ENCODE results near the gene RABIF.

- TF ChIP-seq CTCF (IDR thresholded peaks at IDR 0.05; ENCODE audit: insufficient read depth, low read depth, low read length) (no peak), EZH2 (IDR thresholded peaks at IDR 0.05; ENCODE audit: insufficient read depth, low read length) (no peak)
Measured at GRCh38 chr1:202837746-202838262, 51.1 kb downstream of the RABIF start.
